K562 (cell line): ENCODE results near the gene KLHDC10.

Experiments
- CHCHD3 ChIP-seq: fragments of 250-450 bp; sonication (Bioruptor Pico); IDR thresholded peaks from 2 replicates; pipeline ENCODE4 v2.1.2; 2022; ENCODE audit warnings: mild to moderate bottlenecking
- ETV6 ChIP-seq, 3 experiments: fragments of 150-350 bp in 1 of 3; sonication (generic) in 1 of 3; formaldehyde crosslinking in 1 of 3; IDR thresholded peaks; 2 replicates each; pipeline versions ENCODE4 v1.6.1 to v1.8.0; 2014 to 2022; ENCODE audit warnings: borderline replicate concordance in 2 of 3, low read depth in 2 of 3, antibody characterized with exemption in 1 of 3, low read length in 1 of 3, mild to moderate bottlenecking in 1 of 3, missing genetic modification reagents in 1 of 3
- EZH2 ChIP-seq: IDR thresholded peaks from 2 replicates; pipeline ENCODE4 v1.6.1; 2012; ENCODE audit warnings: low read depth, mild to moderate bottlenecking, inconsistent platforms, low read length, borderline replicate concordance
- GABPA ChIP-seq: fragments of 200-800 bp; sonication (Bioruptor generic); conservative IDR thresholded peaks from 2 replicates; pipeline ENCODE4 v1.6.1; 2016; ENCODE audit warnings: low read depth, missing genetic modification characterization, missing compliant biosample characterization
- HIVEP1 ChIP-seq: fragments of 250-450 bp; sonication (Bioruptor Pico); IDR thresholded peaks from 2 replicates; pipeline ENCODE4 v1.4.0; 2020; ENCODE audit warnings: mild to moderate bottlenecking
- POLR2A ChIP-seq: fragments of 450-650 bp; conservative IDR thresholded peaks from 2 replicates; pipeline ENCODE4 v1.6.1; 2016
- RBM17 ChIP-seq: fragments of 200-400 bp; formaldehyde crosslinking; IDR thresholded peaks from 2 replicates; pipeline ENCODE4 v1.6.1; 2017; ENCODE audit warnings: low read depth, mild to moderate bottlenecking, low read length, borderline replicate concordance
- RNF2 ChIP-seq: sonication (generic); IDR thresholded peaks from 2 replicates; pipeline ENCODE4 v1.6.1; 2016
- SIN3B ChIP-seq: fragments of 450-650 bp; IDR thresholded peaks from 2 replicates; pipeline ENCODE4 v1.6.1; 2017; ENCODE audit warnings: low read depth, mild to moderate bottlenecking, moderate library complexity
- ZNF24 ChIP-seq: fragments of 450-650 bp; IDR thresholded peaks from 2 replicates; pipeline ENCODE4 v1.6.1; 2016
- TF ChIP-seq, protein P1 (sequence below): fragments of 450-650 bp; formaldehyde crosslinking; IDR thresholded peaks from 2 replicates; pipeline ENCODE4 v1.4.0; 2020; ENCODE audit warnings: mild to moderate bottlenecking, moderate library complexity
- TF ChIP-seq, protein P2 (sequence below), 3 experiments: IDR thresholded peaks in 2 of 3; conservative IDR thresholded peaks in 1 of 3; 2 replicates each; pipeline ENCODE4 v1.5.1; 2011 to 2012; ENCODE audit warnings: low read length in 3 of 3, mild to moderate bottlenecking in 3 of 3, control low read depth in 2 of 3, improper control_type of control experiment in 1 of 3, inconsistent platforms in 1 of 3, low read depth in 1 of 3, mixed read lengths in 1 of 3, moderate library complexity in 1 of 3; ENCODE audit not compliant: insufficient read depth in 2 of 3
- TF ChIP-seq, protein P3 (sequence below): fragments of 450-650 bp; IDR thresholded peaks from 2 replicates; pipeline ENCODE4 v1.7.1; 2018; ENCODE audit warnings: mild to moderate bottlenecking, low read depth; ENCODE audit not compliant: partially characterized antibody

DNA sequence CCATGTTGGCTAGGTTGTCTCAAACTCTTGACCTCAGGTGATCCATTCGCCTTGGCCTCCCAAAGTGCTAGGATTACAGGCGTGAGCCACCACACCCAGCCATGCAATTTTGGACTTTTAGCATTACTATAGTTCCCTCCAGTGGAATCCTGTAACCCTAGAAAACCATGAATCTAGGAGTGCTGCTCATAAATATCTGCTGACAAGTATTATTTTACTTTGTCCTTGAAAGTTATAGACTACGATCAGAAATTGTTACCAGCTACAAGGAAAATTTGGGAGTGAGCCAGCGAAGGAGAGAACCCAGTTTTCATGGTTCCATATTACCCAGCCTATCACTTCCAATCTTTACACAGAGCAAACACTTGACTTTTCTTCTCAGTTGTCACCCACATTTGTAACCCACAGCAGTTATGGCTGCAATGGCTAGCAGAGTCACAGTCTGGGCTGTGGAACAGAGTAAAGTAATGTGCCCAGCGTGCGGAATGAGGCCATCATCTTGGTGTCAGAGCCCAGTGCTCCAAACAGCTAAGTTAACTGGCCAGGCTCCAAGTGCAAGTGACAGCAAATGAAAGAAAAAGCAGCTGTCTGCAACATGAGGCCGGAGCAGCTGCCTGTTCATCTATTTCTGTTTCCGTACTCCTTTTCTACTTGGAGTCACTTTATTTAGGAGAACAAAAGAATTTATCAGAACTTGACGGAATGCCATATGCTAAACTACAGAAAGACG is 49.1 kb upstream of the KLHDC10 start:
- no peak for TF ChIP-seq RBM17
- TF ChIP-seq GABPA (tag): no peak
- no peak for TF ChIP-seq HIVEP1 (CRISPR knock-in tag)
- no peak for TF ChIP-seq RNF2
- no peak for TF ChIP-seq EZH2
- TF ChIP-seq, protein P1, sequence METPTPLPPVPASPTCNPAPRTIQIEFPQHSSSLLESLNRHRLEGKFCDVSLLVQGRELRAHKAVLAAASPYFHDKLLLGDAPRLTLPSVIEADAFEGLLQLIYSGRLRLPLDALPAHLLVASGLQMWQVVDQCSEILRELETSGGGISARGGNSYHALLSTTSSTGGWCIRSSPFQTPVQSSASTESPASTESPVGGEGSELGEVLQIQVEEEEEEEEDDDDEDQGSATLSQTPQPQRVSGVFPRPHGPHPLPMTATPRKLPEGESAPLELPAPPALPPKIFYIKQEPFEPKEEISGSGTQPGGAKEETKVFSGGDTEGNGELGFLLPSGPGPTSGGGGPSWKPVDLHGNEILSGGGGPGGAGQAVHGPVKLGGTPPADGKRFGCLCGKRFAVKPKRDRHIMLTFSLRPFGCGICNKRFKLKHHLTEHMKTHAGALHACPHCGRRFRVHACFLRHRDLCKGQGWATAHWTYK (CRISPR knock-in tag): no peak
- no peak for TF ChIP-seq CHCHD3 (CRISPR knock-in tag)
- TF ChIP-seq, protein P2, sequence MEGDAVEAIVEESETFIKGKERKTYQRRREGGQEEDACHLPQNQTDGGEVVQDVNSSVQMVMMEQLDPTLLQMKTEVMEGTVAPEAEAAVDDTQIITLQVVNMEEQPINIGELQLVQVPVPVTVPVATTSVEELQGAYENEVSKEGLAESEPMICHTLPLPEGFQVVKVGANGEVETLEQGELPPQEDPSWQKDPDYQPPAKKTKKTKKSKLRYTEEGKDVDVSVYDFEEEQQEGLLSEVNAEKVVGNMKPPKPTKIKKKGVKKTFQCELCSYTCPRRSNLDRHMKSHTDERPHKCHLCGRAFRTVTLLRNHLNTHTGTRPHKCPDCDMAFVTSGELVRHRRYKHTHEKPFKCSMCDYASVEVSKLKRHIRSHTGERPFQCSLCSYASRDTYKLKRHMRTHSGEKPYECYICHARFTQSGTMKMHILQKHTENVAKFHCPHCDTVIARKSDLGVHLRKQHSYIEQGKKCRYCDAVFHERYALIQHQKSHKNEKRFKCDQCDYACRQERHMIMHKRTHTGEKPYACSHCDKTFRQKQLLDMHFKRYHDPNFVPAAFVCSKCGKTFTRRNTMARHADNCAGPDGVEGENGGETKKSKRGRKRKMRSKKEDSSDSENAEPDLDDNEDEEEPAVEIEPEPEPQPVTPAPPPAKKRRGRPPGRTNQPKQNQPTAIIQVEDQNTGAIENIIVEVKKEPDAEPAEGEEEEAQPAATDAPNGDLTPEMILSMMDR (IDR thresholded peaks at IDR 0.05 in 2 of 3, conservative IDR thresholded peaks at IDR 0.05 in 1 of 3; ENCODE audit: insufficient read depth in 2 of 3, low read depth in 1 of 3, low read length in 3 of 3): no peak
- no peak for TF ChIP-seq ETV6 (IDR thresholded peaks at IDR 0.05; ENCODE audit: borderline replicate concordance in 1 of 2, low read depth in 2 of 2, low read length in 1 of 2)
- no peak for TF ChIP-seq ETV6 (CRISPR knock-in tag; IDR thresholded peaks at IDR 0.05; ENCODE audit: borderline replicate concordance)
- TF ChIP-seq ZNF24: no peak
- no peak for TF ChIP-seq POLR2A
- TF ChIP-seq SIN3B: no peak
- TF ChIP-seq, protein P3, sequence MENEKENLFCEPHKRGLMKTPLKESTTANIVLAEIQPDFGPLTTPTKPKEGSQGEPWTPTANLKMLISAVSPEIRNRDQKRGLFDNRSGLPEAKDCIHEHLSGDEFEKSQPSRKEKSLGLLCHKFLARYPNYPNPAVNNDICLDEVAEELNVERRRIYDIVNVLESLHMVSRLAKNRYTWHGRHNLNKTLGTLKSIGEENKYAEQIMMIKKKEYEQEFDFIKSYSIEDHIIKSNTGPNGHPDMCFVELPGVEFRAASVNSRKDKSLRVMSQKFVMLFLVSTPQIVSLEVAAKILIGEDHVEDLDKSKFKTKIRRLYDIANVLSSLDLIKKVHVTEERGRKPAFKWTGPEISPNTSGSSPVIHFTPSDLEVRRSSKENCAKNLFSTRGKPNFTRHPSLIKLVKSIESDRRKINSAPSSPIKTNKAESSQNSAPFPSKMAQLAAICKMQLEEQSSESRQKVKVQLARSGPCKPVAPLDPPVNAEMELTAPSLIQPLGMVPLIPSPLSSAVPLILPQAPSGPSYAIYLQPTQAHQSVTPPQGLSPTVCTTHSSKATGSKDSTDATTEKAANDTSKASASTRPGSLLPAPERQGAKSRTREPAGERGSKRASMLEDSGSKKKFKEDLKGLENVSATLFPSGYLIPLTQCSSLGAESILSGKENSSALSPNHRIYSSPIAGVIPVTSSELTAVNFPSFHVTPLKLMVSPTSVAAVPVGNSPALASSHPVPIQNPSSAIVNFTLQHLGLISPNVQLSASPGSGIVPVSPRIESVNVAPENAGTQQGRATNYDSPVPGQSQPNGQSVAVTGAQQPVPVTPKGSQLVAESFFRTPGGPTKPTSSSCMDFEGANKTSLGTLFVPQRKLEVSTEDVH: no peak
